ENCODE data around the gene CARNS1.
"Not testable (repeated sequence)": the region's sequence is repeated elsewhere in the genome, so short reads cannot be mapped to it uniquely, and the experiment has no call there.

Gene CARNS1

GRCh38 chr11:67400942-67401494, 14.5 kb upstream of the CARNS1 start:
- Mint-ChIP-seq H3K36me3 (peaks cover 3% of the 10 kb centered on the region), H3K4me1 (peaks cover 63% of the 10 kb centered on the region), H3K27me3 (no peaks in the 10 kb centered on the region), H3K27ac (peak overlapping the region; percentile 85), H3K9me3 (no peaks in the 10 kb centered on the region), H3K4me3 (peak overlapping the region; percentile 85)

DNA sequence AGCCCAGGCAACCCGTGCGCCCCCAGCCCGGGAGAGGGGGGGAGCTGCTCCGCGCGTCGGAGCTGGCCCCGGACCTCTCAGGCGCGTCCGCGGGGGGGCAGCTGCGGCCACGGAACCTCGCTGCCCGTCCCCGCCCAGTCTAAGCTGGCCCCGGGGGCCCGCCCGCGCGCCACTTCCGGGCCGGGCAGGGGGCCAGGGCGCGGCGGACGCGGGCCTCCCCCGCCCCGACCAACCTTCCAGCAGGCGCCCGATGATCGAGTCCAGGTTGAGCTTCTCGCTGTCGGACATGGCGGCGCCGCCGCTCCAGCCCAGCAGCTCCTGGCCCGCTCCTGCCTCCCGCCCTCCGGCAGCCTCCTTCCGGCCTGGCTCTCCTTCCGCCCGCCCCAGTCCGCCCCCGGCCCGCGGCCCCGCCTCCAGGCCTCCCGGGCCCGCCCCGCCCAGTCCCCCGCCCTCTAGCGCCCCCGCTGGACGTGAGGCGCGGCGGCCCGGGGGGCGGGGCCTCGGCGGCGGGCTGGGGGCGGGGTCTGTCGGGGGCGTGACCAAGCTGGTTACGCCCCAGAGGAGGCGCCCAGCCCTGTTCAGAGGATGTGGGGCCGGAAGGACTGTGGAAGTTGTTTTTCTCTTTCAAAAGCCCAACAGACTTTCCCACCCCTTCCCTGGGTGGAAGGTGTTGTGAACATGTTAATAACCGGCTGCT, 13.8 kb upstream of the CARNS1 start, which contains the start of gene PPP1CA:
Gene PPP1CA (minus strand): TSS at position 364 of the 697 bp plus-strand sequence. CDS start 76 bp downstream, at position 288.
- H3K27ac Mint-ChIP-seq: peak within 1 kb of the TSS; percentile 93
- peak within 1 kb of the TSS; percentile 96 for H3K4me3 Mint-ChIP-seq
- peaks cover 64% of the 10 kb centered on the region for H3K4me1 Mint-ChIP-seq
- no peaks in the 10 kb centered on the region for H3K9me3 Mint-ChIP-seq
- no peaks in the 10 kb centered on the region for H3K27me3 Mint-ChIP-seq
- H3K36me3 Mint-ChIP-seq: peaks cover 3% of the 10 kb centered on the region

DNA sequence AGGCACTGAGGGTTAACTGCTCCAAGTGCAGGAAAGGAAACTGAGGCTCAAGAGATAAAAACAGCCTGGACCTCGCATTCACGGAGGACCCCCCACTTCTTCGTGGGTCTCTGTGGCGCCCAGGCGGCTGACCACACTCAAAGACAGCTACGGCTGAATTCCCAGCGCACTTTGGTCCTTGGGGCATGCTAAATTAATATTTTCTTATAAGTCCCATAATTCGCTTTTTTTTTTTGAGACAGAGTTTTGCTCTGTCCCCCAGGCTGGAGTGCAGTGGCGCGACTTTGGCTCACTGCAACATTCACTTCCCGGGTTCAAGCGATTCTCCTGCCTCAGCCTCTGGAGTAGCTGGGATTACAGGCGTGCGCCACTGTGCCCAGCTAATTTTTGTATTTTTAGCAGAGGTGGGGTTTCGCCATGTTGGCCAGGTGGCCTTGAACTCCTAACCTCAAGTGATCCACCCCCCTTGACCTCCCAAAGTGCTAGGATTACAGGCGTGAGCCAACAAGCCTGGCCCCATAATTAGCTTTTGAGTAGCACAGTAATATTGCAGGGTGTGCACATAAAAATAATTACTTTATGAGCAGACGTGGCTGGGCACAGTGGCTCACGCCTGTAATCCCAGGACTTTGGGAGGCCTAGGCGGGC, 13.2 kb upstream of the CARNS1 start:
- H3K36me3 Mint-ChIP-seq: not testable (repeated sequence)

GRCh38 chr11:67403085-67403484, 12.4 kb upstream of the CARNS1 start:
- H3K4me3 Mint-ChIP-seq: peak overlapping the region; percentile 96
- H3K4me1 Mint-ChIP-seq: peaks cover 64% of the 10 kb centered on the region
- not testable (repeated sequence) for H3K9me3 Mint-ChIP-seq, H3K27me3 Mint-ChIP-seq, H3K36me3 Mint-ChIP-seq
- H3K27ac Mint-ChIP-seq: peak overlapping the region; percentile 93

More for the DNA sequence above, 13.2 kb upstream of the CARNS1 start:
- Mint-ChIP-seq H3K4me3 (peak overlapping the region; percentile 96), H3K27ac (peak overlapping the region; percentile 93), H3K4me1 (peaks cover 64% of the 10 kb centered on the region)
- H3K27me3 Mint-ChIP-seq, H3K9me3 Mint-ChIP-seq: not testable (repeated sequence)

- H3K36me3 Mint-ChIP-seq: no peaks in the 10 kb centered on the region
- peaks cover 62% of the 10 kb centered on the region for H3K4me1 Mint-ChIP-seq
These were observed 10.8 kb upstream of the CARNS1 start for GRCh38 chr11:67404515-67405195.

GRCh38 chr11:67405196-67405567, 10.3 kb upstream of the CARNS1 start:
- H3K9me3 Mint-ChIP-seq: no peaks in the 10 kb centered on the region
- H3K36me3 Mint-ChIP-seq: no peaks in the 10 kb centered on the region
- no peaks in the 10 kb centered on the region for H3K27me3 Mint-ChIP-seq
- H3K4me3 Mint-ChIP-seq: peak overlapping the region; percentile 96
- H3K4me1 Mint-ChIP-seq: peaks cover 62% of the 10 kb centered on the region
- peak overlapping the region; percentile 76 for H3K27ac Mint-ChIP-seq

More at GRCh38 chr11:67404515-67405195, 10.8 kb upstream of the CARNS1 start:
- peak overlapping the region; percentile 85 for H3K27ac Mint-ChIP-seq
- peak overlapping the region; percentile 96 for H3K4me3 Mint-ChIP-seq
- H3K9me3 Mint-ChIP-seq: no peaks in the 10 kb centered on the region
- no peaks in the 10 kb centered on the region for H3K27me3 Mint-ChIP-seq

DNA sequence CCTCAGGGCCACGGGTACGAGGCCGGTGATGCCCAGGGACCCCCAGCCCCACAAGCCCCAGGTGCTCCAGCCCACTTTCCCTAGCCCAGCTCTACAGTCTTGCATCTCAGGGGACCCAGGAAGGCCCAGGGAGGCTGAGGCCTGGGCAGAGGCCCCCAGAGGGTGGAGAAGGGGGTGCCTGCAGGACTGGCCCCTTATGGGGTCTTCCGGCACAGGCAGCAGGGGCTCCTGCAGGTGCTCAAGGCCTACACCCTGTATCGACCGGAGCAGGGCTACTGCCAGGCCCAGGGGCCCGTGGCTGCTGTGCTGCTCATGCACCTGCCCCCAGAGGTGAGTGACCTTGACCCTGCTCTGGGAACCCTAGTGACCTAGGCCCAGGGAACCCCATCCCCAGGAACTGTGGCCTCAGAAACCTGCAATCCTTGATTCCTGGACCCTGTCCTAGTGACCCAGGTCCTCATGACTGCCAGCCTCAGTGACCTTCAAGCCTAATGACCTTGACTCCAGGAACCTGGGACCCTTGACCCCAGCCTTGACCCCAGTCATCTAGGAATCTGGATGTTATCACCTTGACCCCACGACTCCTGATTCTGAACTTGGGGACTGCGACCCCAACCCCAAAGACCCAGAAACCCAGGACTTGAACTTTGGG, 9.7 kb upstream of the CARNS1 start:
- H3K9me3 Mint-ChIP-seq: no peaks in the 10 kb centered on the region
- peak overlapping the region; percentile 96 for H3K4me3 Mint-ChIP-seq
- H3K27ac Mint-ChIP-seq: peak overlapping the region; percentile 91
- H3K36me3 Mint-ChIP-seq: no peaks in the 10 kb centered on the region
- peaks cover 63% of the 10 kb centered on the region for H3K4me1 Mint-ChIP-seq
- no peaks in the 10 kb centered on the region for H3K27me3 Mint-ChIP-seq

DNA sequence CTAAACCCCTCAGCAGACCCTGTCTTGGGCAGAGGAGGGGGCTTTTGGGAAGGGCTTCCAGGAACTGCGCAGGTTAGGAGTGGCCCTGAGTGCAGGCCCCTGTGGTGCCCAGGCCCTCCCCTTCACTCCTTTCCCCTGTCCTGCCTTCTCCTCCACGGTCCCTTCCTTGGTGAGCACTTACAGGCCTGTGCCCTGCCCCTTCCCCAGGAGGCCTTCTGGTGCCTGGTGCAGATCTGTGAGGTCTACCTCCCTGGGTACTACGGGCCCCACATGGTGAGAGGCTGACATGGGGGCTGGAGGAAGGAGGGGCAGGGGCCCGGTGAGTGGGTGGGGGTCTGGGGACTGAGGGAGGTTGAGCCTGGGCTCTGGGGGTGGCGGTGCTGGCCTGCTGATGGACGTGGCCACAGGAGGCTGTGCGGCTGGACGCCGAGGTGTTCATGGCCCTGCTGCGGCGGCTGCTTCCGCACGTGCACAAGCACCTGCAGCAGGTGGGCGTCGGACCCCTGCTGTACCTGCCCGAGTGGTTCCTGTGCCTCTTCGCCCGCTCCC, 9.0 kb upstream of the CARNS1 start:
- Mint-ChIP-seq H3K27ac (peak overlapping the region; percentile 91), H3K9me3 (no peaks in the 10 kb centered on the region), H3K4me3 (peak overlapping the region; percentile 84), H3K36me3 (no peaks in the 10 kb centered on the region), H3K27me3 (no peaks in the 10 kb centered on the region), H3K4me1 (peaks cover 70% of the 10 kb centered on the region)

DNA sequence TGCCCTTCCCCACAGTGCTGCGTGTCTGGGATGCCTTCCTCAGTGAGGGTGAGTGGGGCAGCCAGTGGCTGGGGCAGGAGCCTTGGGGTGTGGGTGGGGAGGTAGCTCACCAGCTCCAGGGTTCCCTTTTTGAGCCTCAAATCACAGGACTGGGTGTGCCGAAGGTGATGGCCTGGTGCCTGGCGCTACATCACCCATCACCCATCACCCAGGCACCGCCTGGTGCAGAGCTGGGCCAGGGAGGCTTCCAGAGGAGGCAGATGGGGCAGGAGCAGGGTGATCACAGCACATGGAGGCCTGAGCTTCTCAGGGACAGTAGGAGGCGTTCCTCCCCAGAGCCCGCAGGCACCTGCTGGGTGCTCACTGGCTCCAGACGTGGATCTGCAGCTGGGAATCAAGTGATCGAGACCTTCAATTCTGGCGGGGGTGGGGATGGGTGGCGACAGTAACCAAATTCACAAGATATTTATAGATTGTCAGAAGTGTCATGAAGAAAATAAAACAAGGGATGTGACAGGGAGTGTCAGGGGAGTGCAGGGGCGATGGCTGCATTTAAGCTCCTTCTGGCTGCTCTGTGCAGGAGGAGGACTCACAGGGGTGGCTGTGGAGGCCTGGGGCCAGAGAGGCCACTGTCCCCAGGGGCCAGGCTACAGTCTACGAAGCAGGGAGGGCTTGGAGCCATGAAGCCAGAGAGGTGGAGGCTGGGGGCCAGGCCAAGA, 8.3 kb upstream of the CARNS1 start:
- H3K36me3 Mint-ChIP-seq: no peaks in the 10 kb centered on the region
- peaks cover 76% of the 10 kb centered on the region for H3K4me1 Mint-ChIP-seq

GRCh38 chr11:67407688-67408163, 7.8 kb upstream of the CARNS1 start:
- H3K4me3 Mint-ChIP-seq: peak overlapping the region; percentile 84
- H3K4me1 Mint-ChIP-seq: peaks cover 82% of the 10 kb centered on the region
- H3K9me3 Mint-ChIP-seq: no peaks in the 10 kb centered on the region
- H3K36me3 Mint-ChIP-seq: no peaks in the 10 kb centered on the region
- peak overlapping the region; percentile 95 for H3K27ac Mint-ChIP-seq
- no peaks in the 10 kb centered on the region for H3K27me3 Mint-ChIP-seq

More for the DNA sequence above, 8.3 kb upstream of the CARNS1 start:
- Mint-ChIP-seq H3K27me3 (no peaks in the 10 kb centered on the region), H3K4me3 (peak overlapping the region; percentile 84), H3K9me3 (no peaks in the 10 kb centered on the region), H3K27ac (peak overlapping the region; percentile 95)

- H3K4me1 Mint-ChIP-seq: peaks cover 87% of the 10 kb centered on the region
- no peaks in the 10 kb centered on the region for H3K9me3 Mint-ChIP-seq
- H3K36me3 Mint-ChIP-seq: no peaks in the 10 kb centered on the region
- H3K27ac Mint-ChIP-seq: peak overlapping the region; percentile 95
- peak overlapping the region; percentile 84 for H3K4me3 Mint-ChIP-seq
- no peaks in the 10 kb centered on the region for H3K27me3 Mint-ChIP-seq
These were observed 6.9 kb upstream of the CARNS1 start for GRCh38 chr11:67408437-67409200.

DNA sequence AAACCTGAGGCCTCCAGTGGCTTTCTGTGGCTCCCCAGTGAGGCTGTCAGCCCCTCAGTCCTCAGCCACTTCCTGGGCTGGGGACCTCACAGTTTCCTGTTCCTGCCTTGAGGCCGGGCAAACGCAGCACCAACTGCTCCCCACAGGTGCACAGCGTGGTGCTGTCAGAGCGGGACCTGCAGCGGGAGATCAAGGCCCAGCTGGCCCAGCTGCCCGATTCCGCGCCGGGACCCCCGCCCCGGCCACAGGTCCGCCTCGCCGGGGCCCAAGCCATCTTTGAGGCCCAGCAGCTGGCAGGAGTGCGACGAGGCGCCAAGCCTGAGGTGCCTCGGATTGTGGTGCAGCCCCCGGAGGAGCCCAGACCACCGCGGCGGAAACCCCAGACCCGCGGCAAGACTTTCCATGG, 6.2 kb upstream of the CARNS1 start:
- Mint-ChIP-seq H3K27ac (no peak overlapping the region), H3K9me3 (no peaks in the 10 kb centered on the region), H3K27me3 (no peaks in the 10 kb centered on the region), H3K36me3 (no peaks in the 10 kb centered on the region), H3K4me3 (no peak overlapping the region), H3K4me1 (peaks cover 92% of the 10 kb centered on the region)

GRCh38 chr11:67409781-67410368, 5.6 kb upstream of the CARNS1 start:
- Mint-ChIP-seq H3K36me3 (no peaks in the 10 kb centered on the region), H3K27ac (peak overlapping the region; percentile 96), H3K4me1 (peaks cover 89% of the 10 kb centered on the region), H3K9me3 (no peaks in the 10 kb centered on the region), H3K4me3 (peak overlapping the region; percentile 80), H3K27me3 (no peaks in the 10 kb centered on the region)

Measured in activated naive CD4-positive, alpha-beta T cell treated with anti-CD3 and anti-CD28 coated beads, Interleukin-2, amount 50 U/mL, for 24 hours (primary cell).